ENCODE data around the gene AGBL4.
A peak's percentile ranks its signal among the peaks of the same experiment; 100 is the strongest.

The AGBL4 gene

GRCh38 chr1:48560577-48560976 lies 1463.2 kb downstream of the AGBL4 start:
- TF ChIP-seq CTCF (IDR thresholded peaks at IDR 0.05; ENCODE audit: borderline replicate concordance, insufficient read depth, low read depth, low read length): no peak
- no peak overlapping the region for H3K4me3 ChIP-seq (ENCODE audit: low read depth, low read length)

GRCh38 chr1:48560116-48560515 lies 1463.6 kb downstream of the AGBL4 start:
- no peak for TF ChIP-seq CTCF (IDR thresholded peaks at IDR 0.05; ENCODE audit: borderline replicate concordance, insufficient read depth, low read depth, low read length)

GRCh38 chr1:48558366-48558765 lies 1465.4 kb downstream of the AGBL4 start:
- no peak for TF ChIP-seq CTCF (IDR thresholded peaks at IDR 0.05; ENCODE audit: borderline replicate concordance, insufficient read depth, low read depth, low read length)
- no peak overlapping the region for H3K4me3 ChIP-seq (ENCODE audit: low read depth, low read length)

More at GRCh38 chr1:48560116-48560515, 1463.6 kb downstream of the AGBL4 start:
- no peak overlapping the region for H3K4me3 ChIP-seq (ENCODE audit: low read depth, low read length)

GRCh38 chr1:48556186-48556850 lies 1467.4 kb downstream of the AGBL4 start:
- no peak overlapping the region for H3K4me3 ChIP-seq (ENCODE audit: low read depth, low read length)
- no peak for TF ChIP-seq CTCF (IDR thresholded peaks at IDR 0.05; ENCODE audit: borderline replicate concordance, insufficient read depth, low read depth, low read length)

- H3K4me3 ChIP-seq (ENCODE audit: low read depth, low read length): no peak overlapping the region
- TF ChIP-seq CTCF (IDR thresholded peaks at IDR 0.05; ENCODE audit: borderline replicate concordance, insufficient read depth, low read depth, low read length): no peak
Measured at GRCh38 chr1:48555271-48555670, 1468.5 kb downstream of the AGBL4 start.

GRCh38 chr1:48552903-48553606 lies 1470.7 kb downstream of the AGBL4 start:
- no peak overlapping the region for H3K4me3 ChIP-seq (ENCODE audit: low read depth, low read length)
- no peak for TF ChIP-seq CTCF (IDR thresholded peaks at IDR 0.05; ENCODE audit: borderline replicate concordance, insufficient read depth, low read depth, low read length)

- no peak overlapping the region for H3K4me3 ChIP-seq (ENCODE audit: low read depth, low read length)
- TF ChIP-seq CTCF (IDR thresholded peaks at IDR 0.05; ENCODE audit: borderline replicate concordance, insufficient read depth, low read depth, low read length): peak; percentile 51
Measured at GRCh38 chr1:48552420-48552819, 1471.3 kb downstream of the AGBL4 start.
